Muscle of leg (tissue), 11 donors: ENCODE results near the gene CLCNKA. TPM values are rescaled to one million over a fixed set of nuclear protein-coding genes. Genes with fewer than 3 reads are reported as not detected.

Experiments
- DNase-seq: peaks from one replicate; pipeline ENCODE4 v3.0.0; 2013
- H3K27ac ChIP-seq: one replicate; pipeline ENCODE4 v1.5.1; 2013; ENCODE audit warnings: mild to moderate bottlenecking, low read length, control low read depth
- H3K27me3 ChIP-seq: one replicate; pipeline ENCODE4 v1.6.1; 2013; ENCODE audit warnings: low read length; ENCODE audit not compliant: control insufficient read depth, insufficient read depth
- H3K36me3 ChIP-seq: one replicate; pipeline ENCODE4 v1.6.1; 2013; ENCODE audit warnings: low read length; ENCODE audit not compliant: control insufficient read depth, insufficient read depth
- H3K4me1 ChIP-seq: one replicate; pipeline ENCODE4 v1.6.1; 2013; ENCODE audit warnings: low read length; ENCODE audit not compliant: control insufficient read depth, insufficient read depth
- H3K4me3 ChIP-seq: one replicate; pipeline ENCODE4 v1.5.1; 2013; ENCODE audit warnings: low read length, control low read depth
- H3K9me3 ChIP-seq: replicated peaks from 2 replicates; pipeline ENCODE4 v1.6.1; 2013; ENCODE audit warnings: low read depth, low read length; ENCODE audit not compliant: control insufficient read depth
- WGBS: methylation state at CpG from one replicate; pipeline ENCODE4 v1.1.5; 2013; ENCODE audit warnings: missing lambda C conversion rate; ENCODE audit not compliant: insufficient coverage; 5-methylcytosine and 5-hydroxymethylcytosine counted together
- polyA plus RNA-seq, 8 donors: library from polyadenylated mRNA; unstranded; fragments of 120-200 nt; gene quantifications; one replicate each; pipeline versions ENCODE4 v1.2.1 to v1.2.3, GENCODE V29; 2013; ENCODE audit warnings: inconsistent platforms in 1 of 8, low replicate concordance in 1 of 8; ENCODE audit not compliant: insufficient read length in 8 of 8, insufficient read depth in 1 of 8
- total RNA-seq: library from RNA; stranded (reverse); fragments of 120-200 nt; gene quantifications from one replicate; pipeline ENCODE4 v1.2.4, GENCODE V29; 2013

The CLCNKA gene
- total and polyA plus RNA-seq, 9 donors, result 0.27 to 1.2 (median 0.72) TPM

DNA sequence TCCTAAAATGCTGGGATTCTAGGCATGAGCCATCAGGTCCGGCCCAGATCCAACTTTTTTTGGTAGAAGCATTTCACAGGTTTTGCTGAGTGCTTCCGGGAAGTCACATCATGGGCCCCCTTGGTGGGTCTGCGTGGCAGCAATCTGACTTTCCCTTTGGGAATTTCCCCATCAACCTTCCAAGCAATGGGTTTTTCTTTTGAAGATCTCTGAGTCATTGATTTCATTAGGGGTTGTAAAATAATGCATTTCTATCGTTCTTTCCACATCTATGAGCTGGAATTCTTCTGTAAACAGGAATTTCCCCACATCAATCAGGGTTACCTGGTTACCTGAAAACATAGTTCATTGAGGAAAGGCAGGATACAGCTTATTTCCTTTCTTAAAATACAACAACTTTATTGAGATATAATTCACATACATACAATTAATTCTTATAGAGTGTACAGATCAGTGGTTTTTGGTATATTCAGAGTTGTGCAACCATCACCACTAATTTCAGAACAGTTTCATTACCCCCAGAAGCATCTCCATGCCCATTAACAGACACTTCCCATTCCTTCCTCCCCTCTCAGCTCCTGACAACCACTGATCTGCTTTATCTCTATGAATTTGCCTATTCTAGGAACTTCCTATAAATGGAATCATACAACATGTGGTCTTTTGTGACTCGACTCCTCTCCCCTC lies 36.1 kb upstream of the CLCNKA start:
- no peaks in the 10 kb centered on the region for H3K9me3 ChIP-seq
- DNase-seq, result no peak
- peaks cover 2% of the 10 kb centered on the region for H3K27me3 ChIP-seq
- no peak overlapping the region for H3K27ac ChIP-seq
- no peaks in the 10 kb centered on the region for H3K4me1 ChIP-seq
- H3K36me3 ChIP-seq, result no peaks in the 10 kb centered on the region
- 78% methylated on average over 1 of the region's 5 CpGs for WGBS
- no peak overlapping the region for H3K4me3 ChIP-seq

- Histone ChIP-seq H3K27ac (no peak overlapping the region), H3K4me1 (no peaks in the 10 kb centered on the region), H3K4me3 (no peak overlapping the region), H3K27me3 (peaks cover 2% of the 10 kb centered on the region), H3K36me3 (no peaks in the 10 kb centered on the region), H3K9me3 (no peaks in the 10 kb centered on the region)
- 78% methylated on average over 6 of the region's 13 CpGs for WGBS
- no peak for DNase-seq
These were observed 32.7 kb upstream of the CLCNKA start for GRCh38 chr1:15988856-15989736.

DNA sequence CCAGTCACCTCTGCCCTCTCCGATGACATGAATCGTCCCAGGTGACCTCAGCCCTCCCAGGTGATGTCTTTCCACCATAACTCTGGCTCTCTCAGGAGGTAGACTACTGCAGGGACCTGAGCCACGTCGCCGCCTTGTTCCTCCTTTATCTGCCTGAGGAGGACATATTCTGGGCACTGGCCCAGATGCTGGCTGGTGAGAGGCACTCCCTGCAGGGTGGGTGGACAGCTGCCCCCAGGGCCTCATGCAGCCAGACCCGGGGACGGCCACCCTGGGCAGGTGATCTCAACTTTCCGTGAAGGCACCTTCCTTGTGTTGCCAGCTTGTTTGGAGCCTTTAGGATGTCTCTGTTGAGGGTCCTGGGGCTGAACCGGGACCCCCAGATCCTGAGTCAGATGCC lies 32.1 kb upstream of the CLCNKA start:
- 84% methylated on average over 8 of the region's 9 CpGs for WGBS
- no peak overlapping the region for H3K4me3 ChIP-seq
- H3K36me3 ChIP-seq, result no peaks in the 10 kb centered on the region
- H3K27me3 ChIP-seq, result peaks cover 2% of the 10 kb centered on the region
- H3K27ac ChIP-seq, result no peak overlapping the region
- H3K9me3 ChIP-seq, result no peaks in the 10 kb centered on the region
- H3K4me1 ChIP-seq, result no peaks in the 10 kb centered on the region
- DNase-seq, result no peak

DNA sequence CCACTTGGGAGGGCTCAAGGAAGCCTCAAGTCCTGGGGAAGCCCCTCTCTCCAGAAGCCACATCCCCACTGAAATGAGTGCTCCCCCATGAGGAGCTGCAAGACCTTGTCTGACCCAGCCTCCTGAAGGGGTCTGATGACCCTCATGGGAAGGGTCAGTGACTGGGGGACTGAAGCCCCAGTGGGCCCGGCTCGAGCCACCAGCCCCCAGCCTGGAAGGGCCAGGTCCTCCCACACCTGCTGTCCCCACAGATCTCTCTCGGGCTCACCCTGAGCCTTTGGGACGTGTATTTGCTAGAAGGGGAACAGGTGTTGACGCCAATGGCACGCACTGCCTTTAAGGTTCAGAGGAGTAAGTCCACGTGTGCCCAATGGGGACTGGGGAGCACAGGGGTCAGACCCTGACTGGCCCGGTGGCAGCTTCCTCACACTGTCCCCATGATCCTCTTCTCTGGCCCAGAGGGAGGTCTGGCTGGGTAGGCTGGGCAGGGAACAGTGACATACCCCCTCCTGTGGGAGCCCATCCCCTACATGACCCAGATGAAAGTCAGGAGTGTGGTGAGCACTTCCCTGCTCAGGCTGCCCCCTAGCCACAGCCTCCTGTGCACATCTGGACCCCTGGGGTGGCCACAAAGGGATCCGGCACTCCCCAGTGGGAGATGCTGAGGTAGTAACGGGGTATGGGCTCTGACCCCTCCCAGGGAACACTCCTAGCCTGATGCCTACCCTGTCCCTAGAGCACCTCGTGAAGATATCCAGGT lies 30.2 kb upstream of the CLCNKA start:
- Histone ChIP-seq H3K36me3 (no peaks in the 10 kb centered on the region), H3K27ac (no peak overlapping the region), H3K9me3 (no peaks in the 10 kb centered on the region), H3K4me1 (no peaks in the 10 kb centered on the region), H3K4me3 (no peak overlapping the region), H3K27me3 (peaks cover 2% of the 10 kb centered on the region)
- WGBS, result 81% methylated on average over 6 of the region's 11 CpGs
- DNase-seq, result no peak

GRCh38 chr1:15992187-15992553 lies 29.7 kb upstream of the CLCNKA start:
- no peaks in the 10 kb centered on the region for H3K4me1 ChIP-seq
- H3K4me3 ChIP-seq, result no peak overlapping the region
- 82% methylated on average over 1 of the region's 7 CpGs for WGBS
- H3K27ac ChIP-seq, result no peak overlapping the region
- H3K27me3 ChIP-seq, result peaks cover 2% of the 10 kb centered on the region
- H3K9me3 ChIP-seq, result no peaks in the 10 kb centered on the region
- DNase-seq, result no peak
- H3K36me3 ChIP-seq, result no peaks in the 10 kb centered on the region

- Histone ChIP-seq H3K27me3 (peaks cover 4% of the 10 kb centered on the region), H3K36me3 (no peaks in the 10 kb centered on the region), H3K9me3 (no peaks in the 10 kb centered on the region), H3K4me1 (no peaks in the 10 kb centered on the region), H3K4me3 (no peak overlapping the region), H3K27ac (no peak overlapping the region)
- DNase-seq, result no peak
- WGBS, result 62% methylated on average over 17 of the region's 17 CpGs
These were observed 29.0 kb upstream of the CLCNKA start for GRCh38 chr1:15992582-15993500.

DNA sequence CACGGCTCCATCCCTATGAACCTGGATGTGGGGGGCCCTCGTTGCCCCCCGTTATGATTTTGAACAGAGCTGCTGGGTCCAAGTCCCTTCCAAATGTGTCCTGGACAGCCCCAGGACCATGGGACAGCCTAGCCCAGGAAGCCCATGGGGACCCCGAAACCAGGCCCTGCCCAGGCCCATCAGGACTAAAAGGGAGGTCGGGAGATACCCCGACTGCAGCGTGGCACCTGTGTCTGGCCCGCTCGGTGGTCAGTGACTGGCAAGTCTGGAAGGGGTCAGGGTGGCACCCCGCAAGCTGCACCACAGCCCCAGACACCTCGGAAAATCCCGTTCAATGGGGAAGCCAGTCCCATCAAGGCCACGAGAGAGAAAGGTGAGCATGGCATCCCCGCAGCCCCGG lies 28.2 kb upstream of the CLCNKA start:
- WGBS, result 92% methylated on average over 13 of the region's 15 CpGs
- Histone ChIP-seq H3K4me3 (no peak overlapping the region), H3K4me1 (no peaks in the 10 kb centered on the region), H3K27me3 (peaks cover 5% of the 10 kb centered on the region), H3K9me3 (no peaks in the 10 kb centered on the region), H3K36me3 (no peaks in the 10 kb centered on the region), H3K27ac (no peak overlapping the region)
- no peak for DNase-seq

- no peak overlapping the region for H3K27ac ChIP-seq
- H3K36me3 ChIP-seq, result no peaks in the 10 kb centered on the region
- H3K4me3 ChIP-seq, result no peak overlapping the region
- DNase-seq, result no peak
- 83% methylated on average over 10 of the region's 10 CpGs for WGBS
- peaks cover 8% of the 10 kb centered on the region for H3K27me3 ChIP-seq
- H3K4me1 ChIP-seq, result no peaks in the 10 kb centered on the region
- H3K9me3 ChIP-seq, result no peaks in the 10 kb centered on the region
These were observed 27.8 kb upstream of the CLCNKA start for GRCh38 chr1:15994081-15994480.

- Histone ChIP-seq H3K9me3 (no peaks in the 10 kb centered on the region), H3K27me3 (peaks cover 7% of the 10 kb centered on the region), H3K27ac (no peak overlapping the region), H3K36me3 (no peaks in the 10 kb centered on the region), H3K4me3 (no peak overlapping the region), H3K4me1 (no peaks in the 10 kb centered on the region)
- peak; percentile 59 for DNase-seq
- WGBS, result 40% methylated on average over 5 of the region's 11 CpGs
These were observed 27.1 kb upstream of the CLCNKA start for GRCh38 chr1:15994590-15995351.
